ENCODE measurements around the gene NPAS3.

Gene NPAS3

DNA sequence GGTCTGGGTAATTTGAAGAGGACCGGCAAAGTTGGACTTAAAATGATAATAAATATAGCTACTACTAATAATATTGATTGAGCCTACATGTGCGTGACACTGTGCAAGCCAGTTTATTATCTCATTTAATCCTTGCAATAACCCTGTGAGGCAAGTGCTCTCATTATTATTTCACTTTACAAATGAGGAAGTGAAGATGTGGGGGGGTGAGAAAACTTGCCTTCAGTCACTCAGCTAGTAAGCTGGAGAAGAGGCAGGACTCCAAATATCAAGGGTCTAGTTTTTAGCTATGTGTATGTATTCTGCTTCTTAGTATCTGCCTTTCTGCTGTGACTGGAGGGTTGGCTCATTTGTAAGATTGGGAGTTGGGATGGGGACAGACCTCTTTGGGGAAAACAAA is 39.2 kb downstream of the NPAS3 start:
- TF ChIP-seq, protein P1, sequence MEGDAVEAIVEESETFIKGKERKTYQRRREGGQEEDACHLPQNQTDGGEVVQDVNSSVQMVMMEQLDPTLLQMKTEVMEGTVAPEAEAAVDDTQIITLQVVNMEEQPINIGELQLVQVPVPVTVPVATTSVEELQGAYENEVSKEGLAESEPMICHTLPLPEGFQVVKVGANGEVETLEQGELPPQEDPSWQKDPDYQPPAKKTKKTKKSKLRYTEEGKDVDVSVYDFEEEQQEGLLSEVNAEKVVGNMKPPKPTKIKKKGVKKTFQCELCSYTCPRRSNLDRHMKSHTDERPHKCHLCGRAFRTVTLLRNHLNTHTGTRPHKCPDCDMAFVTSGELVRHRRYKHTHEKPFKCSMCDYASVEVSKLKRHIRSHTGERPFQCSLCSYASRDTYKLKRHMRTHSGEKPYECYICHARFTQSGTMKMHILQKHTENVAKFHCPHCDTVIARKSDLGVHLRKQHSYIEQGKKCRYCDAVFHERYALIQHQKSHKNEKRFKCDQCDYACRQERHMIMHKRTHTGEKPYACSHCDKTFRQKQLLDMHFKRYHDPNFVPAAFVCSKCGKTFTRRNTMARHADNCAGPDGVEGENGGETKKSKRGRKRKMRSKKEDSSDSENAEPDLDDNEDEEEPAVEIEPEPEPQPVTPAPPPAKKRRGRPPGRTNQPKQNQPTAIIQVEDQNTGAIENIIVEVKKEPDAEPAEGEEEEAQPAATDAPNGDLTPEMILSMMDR (IDR thresholded peaks at IDR 0.05; ENCODE audit: borderline replicate concordance, insufficient read depth, low read depth, low read length), result no peak

DNA sequence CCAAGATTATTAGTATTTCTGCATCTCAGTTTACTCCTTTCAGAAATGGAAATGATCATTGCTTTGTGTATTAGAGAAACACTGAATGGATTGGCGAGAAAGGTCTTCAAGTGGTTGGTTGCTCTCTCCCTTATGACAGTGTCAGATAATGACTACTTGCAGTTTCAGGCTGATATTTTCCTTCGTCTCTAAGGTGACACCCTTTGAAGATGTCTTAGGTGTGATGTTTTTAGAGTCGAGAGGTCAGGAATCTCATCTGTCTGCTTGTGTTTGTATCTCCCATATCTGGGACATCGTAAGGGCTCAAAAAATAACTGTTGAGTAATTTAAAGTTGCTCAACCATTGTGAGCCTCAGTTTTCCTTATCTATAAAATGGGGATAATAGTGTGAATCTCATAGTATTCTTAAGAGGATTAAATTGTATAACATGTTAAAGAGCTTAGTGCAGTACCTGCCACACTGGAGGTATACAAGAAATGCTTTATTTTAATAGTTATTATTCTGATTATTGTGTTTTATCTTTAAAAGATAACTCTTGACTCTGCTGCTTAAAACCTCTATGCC is 40.1 kb downstream of the NPAS3 start:
- TF ChIP-seq, protein P1 (IDR thresholded peaks at IDR 0.05; ENCODE audit: borderline replicate concordance, insufficient read depth, low read depth, low read length), result no peak
- no peak overlapping the region for H3K4me3 ChIP-seq (ENCODE audit: low read depth, low read length)

More for the DNA sequence above, 39.2 kb downstream of the NPAS3 start:
- H3K4me3 ChIP-seq (ENCODE audit: low read depth, low read length), result no peak overlapping the region

DNA sequence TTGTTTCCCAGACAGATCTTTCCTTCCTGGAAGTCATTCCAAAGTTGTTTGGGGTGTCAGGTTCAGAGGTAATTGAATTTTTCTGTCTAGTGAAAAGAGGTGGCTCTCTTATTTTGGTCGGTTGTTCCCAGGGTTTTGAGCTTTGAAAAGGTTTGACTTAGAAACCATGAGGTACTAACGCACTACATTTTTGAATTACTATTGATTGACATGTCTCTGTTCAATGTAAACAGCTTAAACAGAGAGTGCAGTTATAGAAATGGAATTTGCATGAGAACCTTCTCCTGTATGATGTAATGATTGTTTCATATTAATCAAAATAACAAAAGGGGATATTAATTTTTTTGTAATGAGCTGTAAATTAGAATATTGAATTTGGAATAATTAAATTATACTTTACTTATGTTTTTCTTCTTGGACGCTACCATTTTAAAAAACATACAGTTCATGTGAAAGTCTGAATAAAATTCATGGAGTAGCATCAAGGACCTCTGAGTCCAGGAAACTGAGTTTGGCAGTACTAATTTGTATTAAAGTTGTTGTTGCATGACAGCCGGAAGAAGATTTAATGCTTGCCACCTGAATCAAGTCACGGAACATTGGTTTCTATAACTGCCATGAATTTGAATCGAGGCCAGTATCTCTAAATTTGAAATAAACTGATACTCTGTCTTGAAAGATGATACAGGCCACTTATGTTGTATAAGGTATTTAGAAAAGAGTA is 41.7 kb downstream of the NPAS3 start:
- TF ChIP-seq, protein P1 (IDR thresholded peaks at IDR 0.05; ENCODE audit: borderline replicate concordance, insufficient read depth, low read depth, low read length), result no peak
- no peak overlapping the region for H3K4me3 ChIP-seq (ENCODE audit: low read depth, low read length)

DNA sequence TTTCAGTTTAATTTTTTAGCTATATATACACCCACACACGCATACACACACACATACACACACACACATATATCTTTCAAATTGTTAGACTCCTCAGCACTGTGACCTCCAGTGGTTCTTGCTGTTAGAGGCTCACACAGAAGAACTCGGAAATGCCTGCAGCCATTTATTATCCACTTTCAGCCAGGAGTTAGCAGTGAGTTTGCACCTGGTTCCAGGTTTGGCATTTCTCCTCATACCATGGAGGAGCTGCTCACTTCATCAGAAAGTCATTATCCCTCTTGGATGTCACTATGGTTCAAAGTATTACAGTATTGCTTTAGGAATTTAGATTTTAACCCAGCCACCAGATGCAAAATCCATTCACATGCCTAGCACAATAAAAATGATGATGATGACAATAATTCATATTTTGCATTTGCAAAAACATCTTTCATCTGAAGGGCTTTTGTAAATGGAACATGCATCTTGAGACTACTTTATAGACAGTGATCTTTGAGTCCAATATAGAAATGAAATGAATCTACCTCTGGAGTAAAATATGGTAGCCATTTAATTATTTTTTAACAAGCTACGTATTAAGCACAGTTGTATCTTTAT is 42.3 kb downstream of the NPAS3 start:
- no peak overlapping the region for H3K4me3 ChIP-seq (ENCODE audit: low read depth, low read length)
- TF ChIP-seq, protein P1 (IDR thresholded peaks at IDR 0.05; ENCODE audit: borderline replicate concordance, insufficient read depth, low read depth, low read length), result no peak

DNA sequence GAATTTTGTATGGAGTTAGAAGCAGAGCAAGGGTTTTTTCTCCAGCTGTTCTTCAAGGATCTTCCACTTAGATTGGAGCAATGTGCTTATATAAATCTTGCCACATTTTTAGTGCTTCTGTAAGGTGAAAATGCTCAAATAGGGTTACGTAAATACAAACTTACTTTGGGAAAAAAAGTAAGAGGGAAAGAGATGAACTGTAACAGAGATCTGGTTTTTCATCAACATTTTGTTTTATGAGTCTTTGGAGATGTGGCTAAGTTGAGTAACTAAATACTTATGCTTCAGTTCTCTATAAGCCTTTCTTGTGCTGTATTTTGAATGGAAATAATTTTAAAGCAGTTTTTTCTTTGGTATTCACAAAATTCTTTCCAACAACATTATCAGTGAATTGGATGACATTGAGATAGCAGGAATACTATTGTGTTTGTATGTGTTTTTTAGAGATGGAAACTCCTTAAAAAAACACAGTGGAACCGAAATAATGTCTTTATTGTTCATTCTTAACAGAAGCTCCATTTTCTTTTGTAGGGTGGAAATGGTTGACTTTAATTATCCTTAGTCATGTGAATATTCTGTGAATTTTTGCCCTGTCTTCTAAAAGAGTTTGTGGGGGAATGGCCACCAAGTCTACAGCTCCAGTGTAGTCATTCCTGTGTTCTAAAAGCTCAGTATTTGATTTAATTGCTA is 45.7 kb downstream of the NPAS3 start:
- TF ChIP-seq, protein P1 (IDR thresholded peaks at IDR 0.05; ENCODE audit: borderline replicate concordance, insufficient read depth, low read depth, low read length), result no peak
- H3K4me3 ChIP-seq (ENCODE audit: low read depth, low read length), result no peak overlapping the region

DNA sequence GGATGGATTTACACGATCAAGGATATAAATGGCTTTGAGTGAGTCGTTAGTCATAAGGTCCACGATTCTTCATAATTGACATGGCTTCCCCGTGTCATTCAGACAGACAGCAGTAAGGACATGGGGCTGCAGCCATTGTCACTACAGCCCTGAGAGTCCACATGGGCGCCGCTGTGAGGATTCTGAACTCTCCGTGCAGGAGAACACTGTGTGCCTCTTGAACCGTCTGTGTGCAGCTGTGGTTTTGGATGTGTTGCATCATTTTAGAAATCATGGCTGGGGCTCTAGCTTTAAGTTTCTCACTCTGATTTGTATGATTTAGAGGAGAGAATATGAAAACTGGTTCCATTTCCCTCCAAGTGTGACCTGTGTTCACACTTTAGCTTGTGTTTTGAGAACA is 47.2 kb downstream of the NPAS3 start:
- TF ChIP-seq, protein P1 (IDR thresholded peaks at IDR 0.05; ENCODE audit: borderline replicate concordance, insufficient read depth, low read depth, low read length), result no peak
- no peak overlapping the region for H3K4me3 ChIP-seq (ENCODE audit: low read depth, low read length)

Data from GM12875 (cell line).